ENCODE results near the gene ALG13.

The ALG13 gene

GRCh38 chrX:111731351-111731750, 50.4 kb downstream of the ALG13 start:
- TF ChIP-seq, protein P1, sequence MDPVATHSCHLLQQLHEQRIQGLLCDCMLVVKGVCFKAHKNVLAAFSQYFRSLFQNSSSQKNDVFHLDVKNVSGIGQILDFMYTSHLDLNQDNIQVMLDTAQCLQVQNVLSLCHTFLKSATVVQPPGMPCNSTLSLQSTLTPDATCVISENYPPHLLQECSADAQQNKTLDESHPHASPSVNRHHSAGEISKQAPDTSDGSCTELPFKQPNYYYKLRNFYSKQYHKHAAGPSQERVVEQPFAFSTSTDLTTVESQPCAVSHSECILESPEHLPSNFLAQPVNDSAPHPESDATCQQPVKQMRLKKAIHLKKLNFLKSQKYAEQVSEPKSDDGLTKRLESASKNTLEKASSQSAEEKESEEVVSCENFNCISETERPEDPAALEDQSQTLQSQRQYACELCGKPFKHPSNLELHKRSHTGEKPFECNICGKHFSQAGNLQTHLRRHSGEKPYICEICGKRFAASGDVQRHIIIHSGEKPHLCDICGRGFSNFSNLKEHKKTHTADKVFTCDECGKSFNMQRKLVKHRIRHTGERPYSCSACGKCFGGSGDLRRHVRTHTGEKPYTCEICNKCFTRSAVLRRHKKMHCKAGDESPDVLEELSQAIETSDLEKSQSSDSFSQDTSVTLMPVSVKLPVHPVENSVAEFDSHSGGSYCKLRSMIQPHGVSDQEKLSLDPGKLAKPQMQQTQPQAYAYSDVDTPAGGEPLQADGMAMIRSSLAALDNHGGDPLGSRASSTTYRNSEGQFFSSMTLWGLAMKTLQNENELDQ (tag by site-specific recombination; IDR thresholded peaks at IDR 0.05; ENCODE audit: low read depth) = no peak
- TF ChIP-seq FEZF1 (tag by site-specific recombination; IDR thresholded peaks at IDR 0.05) = no peak
- no peak overlapping the region for H3K4me3 ChIP-seq (ENCODE audit: low read depth, low read length)
- no peaks in the 10 kb centered on the region for H3K9me3 ChIP-seq (ENCODE audit: control insufficient read depth, insufficient read depth, low read depth, low read length)
- no peak overlapping the region for H3K27ac ChIP-seq (ENCODE audit: extremely low read depth, low read depth, low read length)
- peaks cover 0 to 65% of the 10 kb centered on the region in 2 experiments; a peak in 2 of 3 replicates for H3K36me3 ChIP-seq (ENCODE audit: control insufficient read depth in 2 of 2, insufficient read depth in 1 of 2, low read length in 2 of 2)
- H3K4me1 ChIP-seq (ENCODE audit: control insufficient read depth, insufficient read depth, low read length) = no peaks in the 10 kb centered on the region
- CTCF ChIA-PET = no interaction called here
- POLR2A ChIA-PET = no interaction called here

DNA sequence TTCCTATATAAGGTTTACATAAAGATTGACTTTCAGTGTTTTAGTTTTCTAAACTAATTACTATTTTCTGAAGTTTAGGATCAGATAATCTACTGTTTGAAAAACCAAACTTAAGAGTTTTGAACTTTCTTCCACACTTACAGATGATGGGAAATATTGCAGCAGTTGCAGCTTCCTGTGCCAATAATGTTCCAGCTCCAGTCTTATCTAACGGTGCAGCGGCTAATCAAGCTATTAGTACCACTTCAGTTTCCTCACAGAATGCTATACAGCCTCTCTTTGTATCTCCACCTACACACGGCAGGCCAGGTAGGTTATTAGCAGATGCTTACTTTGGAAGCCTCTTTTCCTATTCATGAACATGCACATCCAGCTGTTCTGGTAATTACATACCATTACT, 55.6 kb downstream of the ALG13 start:
- POLR2A ChIA-PET = no interaction called here
- CTCF ChIA-PET = interaction anchor here (0.6 to 1.0 kb wide), 2 partner anchors 12 to 17 kb away, joined by 3 to 4 read pairs; no protein-coding TSS in a partner anchor
- Histone ChIP-seq H3K36me3 (ENCODE audit: control insufficient read depth in 2 of 2, insufficient read depth in 1 of 2, low read length in 2 of 2) (peaks cover 12 to 59% of the 10 kb centered on the region in 2 experiments), H3K4me1 (ENCODE audit: control insufficient read depth, insufficient read depth, low read length) (no peaks in the 10 kb centered on the region), H3K4me3 (ENCODE audit: low read depth, low read length) (no peak overlapping the region), H3K27ac (ENCODE audit: extremely low read depth, low read depth, low read length) (no peak overlapping the region), H3K9me3 (ENCODE audit: control insufficient read depth, insufficient read depth, low read depth, low read length) (no peaks in the 10 kb centered on the region; the same call in 1 of the 2 replicates)
- TF ChIP-seq ZEB2 (tag by site-specific recombination; IDR thresholded peaks at IDR 0.05) (no peak), ZNF433 (tag by site-specific recombination; IDR thresholded peaks at IDR 0.05; ENCODE audit: low read depth) (no peak), ZNF10 (tag by site-specific recombination; IDR thresholded peaks at IDR 0.05) (no peak), KLF17 (tag by site-specific recombination; IDR thresholded peaks at IDR 0.05) (no peak), ZNF404 (tag by site-specific recombination; IDR thresholded peaks at IDR 0.05) (no peak), ZNF473 (tag by site-specific recombination; IDR thresholded peaks at IDR 0.05) (no peak), ZNF654 (tag by site-specific recombination; IDR thresholded peaks at IDR 0.05; ENCODE audit: low read depth) (no peak), ZNF354C (tag by site-specific recombination; IDR thresholded peaks at IDR 0.05; ENCODE audit: borderline replicate concordance, low read depth) (no peak), ZNF501 (tag by site-specific recombination; IDR thresholded peaks at IDR 0.05) (no peak), ZBTB10 (tag by site-specific recombination; IDR thresholded peaks at IDR 0.05) (no peak), KLF10 (tag by site-specific recombination; IDR thresholded peaks at IDR 0.05) (no peak)
- TF ChIP-seq, protein P2, sequence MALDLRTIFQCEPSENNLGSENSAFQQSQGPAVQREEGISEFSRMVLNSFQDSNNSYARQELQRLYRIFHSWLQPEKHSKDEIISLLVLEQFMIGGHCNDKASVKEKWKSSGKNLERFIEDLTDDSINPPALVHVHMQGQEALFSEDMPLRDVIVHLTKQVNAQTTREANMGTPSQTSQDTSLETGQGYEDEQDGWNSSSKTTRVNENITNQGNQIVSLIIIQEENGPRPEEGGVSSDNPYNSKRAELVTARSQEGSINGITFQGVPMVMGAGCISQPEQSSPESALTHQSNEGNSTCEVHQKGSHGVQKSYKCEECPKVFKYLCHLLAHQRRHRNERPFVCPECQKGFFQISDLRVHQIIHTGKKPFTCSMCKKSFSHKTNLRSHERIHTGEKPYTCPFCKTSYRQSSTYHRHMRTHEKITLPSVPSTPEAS (tag by site-specific recombination; IDR thresholded peaks at IDR 0.05) = no peak
- TF ChIP-seq, protein P3, sequence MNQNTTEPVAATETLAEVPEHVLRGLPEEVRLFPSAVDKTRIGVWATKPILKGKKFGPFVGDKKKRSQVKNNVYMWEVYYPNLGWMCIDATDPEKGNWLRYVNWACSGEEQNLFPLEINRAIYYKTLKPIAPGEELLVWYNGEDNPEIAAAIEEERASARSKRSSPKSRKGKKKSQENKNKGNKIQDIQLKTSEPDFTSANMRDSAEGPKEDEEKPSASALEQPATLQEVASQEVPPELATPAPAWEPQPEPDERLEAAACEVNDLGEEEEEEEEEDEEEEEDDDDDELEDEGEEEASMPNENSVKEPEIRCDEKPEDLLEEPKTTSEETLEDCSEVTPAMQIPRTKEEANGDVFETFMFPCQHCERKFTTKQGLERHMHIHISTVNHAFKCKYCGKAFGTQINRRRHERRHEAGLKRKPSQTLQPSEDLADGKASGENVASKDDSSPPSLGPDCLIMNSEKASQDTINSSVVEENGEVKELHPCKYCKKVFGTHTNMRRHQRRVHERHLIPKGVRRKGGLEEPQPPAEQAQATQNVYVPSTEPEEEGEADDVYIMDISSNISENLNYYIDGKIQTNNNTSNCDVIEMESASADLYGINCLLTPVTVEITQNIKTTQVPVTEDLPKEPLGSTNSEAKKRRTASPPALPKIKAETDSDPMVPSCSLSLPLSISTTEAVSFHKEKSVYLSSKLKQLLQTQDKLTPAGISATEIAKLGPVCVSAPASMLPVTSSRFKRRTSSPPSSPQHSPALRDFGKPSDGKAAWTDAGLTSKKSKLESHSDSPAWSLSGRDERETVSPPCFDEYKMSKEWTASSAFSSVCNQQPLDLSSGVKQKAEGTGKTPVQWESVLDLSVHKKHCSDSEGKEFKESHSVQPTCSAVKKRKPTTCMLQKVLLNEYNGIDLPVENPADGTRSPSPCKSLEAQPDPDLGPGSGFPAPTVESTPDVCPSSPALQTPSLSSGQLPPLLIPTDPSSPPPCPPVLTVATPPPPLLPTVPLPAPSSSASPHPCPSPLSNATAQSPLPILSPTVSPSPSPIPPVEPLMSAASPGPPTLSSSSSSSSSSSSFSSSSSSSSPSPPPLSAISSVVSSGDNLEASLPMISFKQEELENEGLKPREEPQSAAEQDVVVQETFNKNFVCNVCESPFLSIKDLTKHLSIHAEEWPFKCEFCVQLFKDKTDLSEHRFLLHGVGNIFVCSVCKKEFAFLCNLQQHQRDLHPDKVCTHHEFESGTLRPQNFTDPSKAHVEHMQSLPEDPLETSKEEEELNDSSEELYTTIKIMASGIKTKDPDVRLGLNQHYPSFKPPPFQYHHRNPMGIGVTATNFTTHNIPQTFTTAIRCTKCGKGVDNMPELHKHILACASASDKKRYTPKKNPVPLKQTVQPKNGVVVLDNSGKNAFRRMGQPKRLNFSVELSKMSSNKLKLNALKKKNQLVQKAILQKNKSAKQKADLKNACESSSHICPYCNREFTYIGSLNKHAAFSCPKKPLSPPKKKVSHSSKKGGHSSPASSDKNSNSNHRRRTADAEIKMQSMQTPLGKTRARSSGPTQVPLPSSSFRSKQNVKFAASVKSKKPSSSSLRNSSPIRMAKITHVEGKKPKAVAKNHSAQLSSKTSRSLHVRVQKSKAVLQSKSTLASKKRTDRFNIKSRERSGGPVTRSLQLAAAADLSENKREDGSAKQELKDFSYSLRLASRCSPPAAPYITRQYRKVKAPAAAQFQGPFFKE (tag by site-specific recombination; IDR thresholded peaks at IDR 0.05; ENCODE audit: borderline replicate concordance) = no peak
- TF ChIP-seq, protein P4, sequence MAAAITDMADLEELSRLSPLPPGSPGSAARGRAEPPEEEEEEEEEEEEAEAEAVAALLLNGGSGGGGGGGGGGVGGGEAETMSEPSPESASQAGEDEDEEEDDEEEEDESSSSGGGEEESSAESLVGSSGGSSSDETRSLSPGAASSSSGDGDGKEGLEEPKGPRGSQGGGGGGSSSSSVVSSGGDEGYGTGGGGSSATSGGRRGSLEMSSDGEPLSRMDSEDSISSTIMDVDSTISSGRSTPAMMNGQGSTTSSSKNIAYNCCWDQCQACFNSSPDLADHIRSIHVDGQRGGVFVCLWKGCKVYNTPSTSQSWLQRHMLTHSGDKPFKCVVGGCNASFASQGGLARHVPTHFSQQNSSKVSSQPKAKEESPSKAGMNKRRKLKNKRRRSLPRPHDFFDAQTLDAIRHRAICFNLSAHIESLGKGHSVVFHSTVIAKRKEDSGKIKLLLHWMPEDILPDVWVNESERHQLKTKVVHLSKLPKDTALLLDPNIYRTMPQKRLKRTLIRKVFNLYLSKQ (tag by site-specific recombination; IDR thresholded peaks at IDR 0.05; ENCODE audit: borderline replicate concordance) = no peak
- TF ChIP-seq, protein P5, sequence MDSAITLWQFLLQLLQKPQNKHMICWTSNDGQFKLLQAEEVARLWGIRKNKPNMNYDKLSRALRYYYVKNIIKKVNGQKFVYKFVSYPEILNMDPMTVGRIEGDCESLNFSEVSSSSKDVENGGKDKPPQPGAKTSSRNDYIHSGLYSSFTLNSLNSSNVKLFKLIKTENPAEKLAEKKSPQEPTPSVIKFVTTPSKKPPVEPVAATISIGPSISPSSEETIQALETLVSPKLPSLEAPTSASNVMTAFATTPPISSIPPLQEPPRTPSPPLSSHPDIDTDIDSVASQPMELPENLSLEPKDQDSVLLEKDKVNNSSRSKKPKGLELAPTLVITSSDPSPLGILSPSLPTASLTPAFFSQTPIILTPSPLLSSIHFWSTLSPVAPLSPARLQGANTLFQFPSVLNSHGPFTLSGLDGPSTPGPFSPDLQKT (IDR thresholded peaks at IDR 0.05; ENCODE audit: borderline replicate concordance, low read depth, low read length) = no peak

Measured in HEK293 (cell line).